ENCODE measurements around the gene C7orf33.
"Not testable (repeated sequence)": the region's sequence is repeated elsewhere in the genome, so short reads cannot be mapped to it uniquely, and the experiment has no call there.

C7orf33 gene

GRCh38 chr7:148580446-148580845, 10.1 kb upstream of the C7orf33 start:
- no peak for DNase-seq (ENCODE audit: low read depth in 2 of 2)

- no peak for DNase-seq (ENCODE audit: low read depth in 2 of 2)
Measured at GRCh38 chr7:148581624-148582023, 8.9 kb upstream of the C7orf33 start.

DNA sequence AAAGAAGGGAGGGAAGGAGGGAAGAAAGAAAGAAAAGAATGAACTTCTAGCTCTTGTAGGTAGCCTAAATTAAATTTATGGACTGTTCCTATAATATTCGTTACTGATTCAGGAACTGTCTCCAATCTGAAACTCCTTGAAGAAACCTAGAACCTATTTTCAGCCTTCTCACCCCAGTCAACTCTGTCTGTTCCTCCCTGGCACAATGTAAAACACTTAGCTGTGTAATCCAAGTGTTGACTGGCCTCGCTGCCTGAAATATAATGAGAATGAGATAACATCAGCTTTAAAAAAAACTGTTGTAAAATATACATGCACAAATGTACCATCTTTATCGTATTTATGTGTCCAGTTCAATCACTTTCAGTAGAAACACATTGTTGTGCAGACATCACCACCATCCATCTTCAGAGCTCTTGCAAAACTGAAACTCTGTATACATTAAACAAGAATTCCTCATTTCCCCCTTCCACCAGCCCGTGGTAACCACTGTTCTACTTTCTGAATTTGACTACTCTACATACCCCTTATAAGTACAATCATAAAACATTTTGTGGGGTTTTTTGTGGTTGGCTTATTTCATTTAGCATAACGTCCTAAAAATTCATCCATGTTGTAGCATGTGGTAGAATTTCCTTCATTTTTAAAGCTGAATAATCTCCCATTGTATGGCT, 6.3 kb upstream of the C7orf33 start:
- DNase-seq (ENCODE audit: low read depth in 2 of 2): no peak

DNA sequence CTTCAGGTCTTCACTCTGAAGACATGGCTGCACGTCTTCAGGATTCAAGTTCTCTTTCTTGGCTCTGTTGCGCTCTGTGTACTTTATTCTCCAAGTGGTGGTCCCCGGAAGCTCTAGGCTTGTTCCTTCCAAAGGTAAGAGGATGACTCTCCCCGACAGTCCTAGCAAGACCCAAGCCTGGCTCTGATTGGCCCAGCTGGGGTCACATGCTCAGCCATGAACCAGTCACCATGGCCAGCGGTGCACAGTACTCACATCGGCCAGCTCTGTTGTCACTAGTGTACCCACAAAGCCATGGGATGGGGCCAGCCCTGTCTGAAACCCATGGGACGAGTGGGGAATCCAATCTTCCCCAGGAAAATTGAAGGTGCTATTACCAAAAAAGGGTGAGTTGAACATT, 5.2 kb upstream of the C7orf33 start:
- DNase-seq (ENCODE audit: low read depth in 2 of 2): no peak

- no peak for DNase-seq (ENCODE audit: low read depth in 2 of 2)
Measured at GRCh38 chr7:148587076-148587475, 3.5 kb upstream of the C7orf33 start.

DNA sequence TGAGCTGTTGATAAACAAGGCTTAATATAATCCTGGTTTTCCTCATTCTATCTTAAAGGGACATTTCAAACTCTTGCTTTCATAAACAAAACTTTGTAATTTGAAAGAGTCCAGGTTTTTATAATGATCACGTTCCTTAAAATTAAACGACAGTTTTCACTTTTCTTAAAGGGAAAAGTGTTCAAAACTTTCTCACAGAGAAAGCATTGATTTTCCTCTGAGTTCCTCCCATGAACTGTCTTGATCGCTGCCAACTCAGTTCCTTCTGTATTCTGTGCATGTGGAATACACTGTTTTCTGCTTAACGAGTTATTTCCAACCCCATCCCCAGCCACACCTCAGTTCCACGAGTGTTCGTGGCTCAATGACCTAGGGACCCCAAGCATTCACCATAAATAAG, 2.4 kb upstream of the C7orf33 start:
- DNase-seq (ENCODE audit: low read depth in 2 of 2): no peak

- DNase-seq (ENCODE audit: low read depth in 2 of 2): no peak
Measured at GRCh38 chr7:148588670-148589131, 1.9 kb upstream of the C7orf33 start.

- no peak for DNase-seq (ENCODE audit: low read depth in 2 of 2)
Measured at GRCh38 chr7:148589640-148590039, 926 bp upstream of the C7orf33 start.

DNA sequence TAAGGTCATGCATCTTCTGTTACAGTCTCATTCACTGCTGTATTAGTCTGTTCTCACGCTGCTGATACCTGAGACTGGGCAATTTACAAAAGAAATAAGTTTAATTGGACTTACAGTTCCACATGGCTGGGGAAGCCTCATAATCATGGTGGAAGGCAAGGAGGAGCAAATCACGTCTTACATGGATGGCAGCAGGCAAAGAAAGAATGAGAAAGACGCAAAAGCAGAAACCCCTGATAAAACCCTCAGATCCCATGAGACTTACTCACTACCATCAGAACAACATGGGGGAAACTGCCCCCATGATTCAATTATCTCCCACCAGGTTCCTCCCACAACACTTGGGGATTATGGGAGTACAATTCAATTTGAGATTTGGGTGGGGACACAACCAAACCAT, 5.8 kb downstream of the C7orf33 start:
- not testable (repeated sequence) for DNase-seq (ENCODE audit: low read depth in 2 of 2)

GRCh38 chr7:148598351-148598750, 7.8 kb downstream of the C7orf33 start:
- no peak for DNase-seq (ENCODE audit: low read depth in 2 of 2)

GRCh38 chr7:148605350-148605749, 14.8 kb downstream of the C7orf33 start:
- DNase-seq (ENCODE audit: low read depth in 2 of 2): no peak

GRCh38 chr7:148607151-148607661, 16.6 kb downstream of the C7orf33 start:
- no peak for DNase-seq (ENCODE audit: low read depth in 2 of 2)

DNA sequence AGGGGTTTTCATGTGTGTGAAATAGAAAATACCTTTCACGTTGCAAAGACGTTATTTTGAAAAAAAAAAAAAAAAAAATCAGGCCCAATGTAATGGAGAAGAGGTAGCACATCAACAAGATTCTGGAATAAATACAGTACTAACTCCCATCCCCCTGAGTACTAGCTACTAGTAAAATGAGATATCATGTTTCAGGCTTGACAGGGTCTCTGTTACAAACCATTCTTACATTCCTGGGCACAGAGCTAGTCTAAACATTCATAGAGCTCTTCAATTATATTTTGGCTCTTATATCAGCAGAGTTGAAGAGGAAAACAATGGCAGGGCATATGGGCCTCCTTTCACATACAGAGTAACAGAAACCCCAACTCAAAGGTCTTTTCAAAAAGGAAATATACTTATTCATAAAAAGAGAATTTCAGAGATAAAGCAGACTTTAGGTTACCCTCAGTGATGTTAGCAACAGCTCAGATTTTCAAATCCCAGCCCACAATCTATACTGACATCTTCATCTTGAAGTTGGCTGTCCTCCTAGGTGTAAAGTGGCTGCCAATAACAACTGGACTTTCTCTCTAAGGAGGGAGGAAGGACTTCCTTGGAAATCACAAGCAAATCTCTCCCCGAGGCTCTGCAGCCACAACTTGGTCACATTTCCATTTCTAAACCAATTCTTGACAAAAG, 18.6 kb downstream of the C7orf33 start:
- no peak for DNase-seq (ENCODE audit: low read depth in 2 of 2)

DNA sequence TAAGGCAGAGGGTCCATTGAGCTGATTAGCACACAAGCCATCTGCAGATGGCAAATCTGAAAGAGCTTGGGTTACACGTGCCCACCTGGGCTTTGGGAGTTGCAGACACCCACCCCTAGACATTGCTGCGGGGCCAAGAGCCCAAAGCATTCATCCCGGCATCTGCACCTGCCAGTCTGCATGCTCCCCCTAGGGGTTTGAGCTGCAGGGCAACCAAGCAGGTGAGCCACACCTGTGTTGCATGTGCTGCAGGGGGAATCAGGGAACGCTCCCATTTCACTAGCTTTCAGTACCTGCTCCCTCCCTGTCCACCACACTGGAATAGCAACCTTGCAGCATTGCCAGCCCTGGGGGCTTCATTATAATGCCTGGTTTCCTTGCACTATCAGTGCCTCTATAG, 21.1 kb downstream of the C7orf33 start:
- no peak for DNase-seq (ENCODE audit: low read depth in 2 of 2)

GRCh38 chr7:148615085-148615730, 24.6 kb downstream of the C7orf33 start:
- no peak for DNase-seq (ENCODE audit: low read depth in 2 of 2)

- DNase-seq (ENCODE audit: low read depth in 2 of 2): no peak
Measured at GRCh38 chr7:148620749-148621359, 30.3 kb downstream of the C7orf33 start.

DNA sequence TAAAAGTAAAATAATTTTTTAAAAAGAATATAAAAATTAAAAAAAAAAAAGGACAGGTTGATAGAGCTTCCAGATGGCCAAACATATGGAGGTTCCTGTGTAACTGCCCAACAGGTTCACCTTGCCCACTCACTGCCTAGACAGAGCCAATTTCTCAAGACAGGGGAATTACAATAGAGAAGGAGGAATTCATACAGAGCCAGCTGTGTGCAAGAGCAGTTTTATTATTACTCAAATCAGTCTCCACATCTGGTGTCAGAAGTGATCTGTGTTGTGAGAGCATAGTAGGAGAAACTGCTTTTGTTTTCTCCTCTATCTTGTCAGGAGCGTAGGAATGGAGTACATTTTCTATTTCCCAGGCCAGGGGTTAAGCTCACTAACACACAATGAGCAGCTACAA, 31.0 kb downstream of the C7orf33 start:
- DNase-seq (ENCODE audit: low read depth in 2 of 2): no peak

GRCh38 chr7:148622887-148623585, 32.5 kb downstream of the C7orf33 start:
- no peak for DNase-seq (ENCODE audit: low read depth in 2 of 2)

GRCh38 chr7:148623586-148624282, 33.2 kb downstream of the C7orf33 start:
- DNase-seq (ENCODE audit: low read depth in 2 of 2): no peak

- DNase-seq (ENCODE audit: low read depth in 2 of 2): no peak
Measured at GRCh38 chr7:148624735-148625134, 34.2 kb downstream of the C7orf33 start.

DNA sequence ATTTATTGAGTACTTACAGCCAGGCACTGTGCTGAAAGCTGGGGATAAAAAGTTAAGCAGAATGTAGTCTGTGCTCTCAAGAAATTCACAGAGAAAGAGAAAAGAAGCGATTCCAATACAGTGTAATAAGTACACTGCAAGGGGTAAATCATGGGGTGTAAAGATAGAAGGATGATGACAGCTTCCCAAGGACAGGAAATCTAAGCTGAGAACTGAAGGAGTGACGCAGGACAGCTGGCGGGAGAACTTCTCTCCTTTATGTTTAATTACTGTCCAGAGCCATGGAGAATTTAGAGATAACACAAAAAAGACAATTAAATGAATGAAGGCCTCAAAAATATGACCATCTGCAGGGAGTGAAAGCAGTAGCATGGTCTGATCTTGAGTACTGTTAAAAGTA, 34.8 kb downstream of the C7orf33 start:
- DNase-seq (ENCODE audit: low read depth in 2 of 2): no peak

Data from stimulated activated CD4-positive, alpha-beta T cell treated with anti-CD3 and anti-CD28 coated beads, Interleukin-1b, Interleukin-23, amount 100 ng/mL, for 4 hours (primary cell).